Cardiac muscle cell (in vitro differentiated cells and primary cell): ENCODE results near the gene SCN4B. TPM values are rescaled to one million over a fixed set of nuclear protein-coding genes. Genes with fewer than 3 reads are reported as not detected.

Source experiments
- DNase-seq, 2 donors: peaks; one replicate each; pipeline versions ENCODE4 v3.0.0 to v3.0.0-alpha.2; 2010 to 2017; ENCODE audit warnings: low read depth in 1 of 2, low spot score in 1 of 2
- H3K27ac ChIP-seq: fragments of 200-600 bp; sonication (generic); 2 replicates; pipeline ENCODE4 v1.5.1; 2016
- H3K27me3 ChIP-seq: fragments of 200-600 bp; sonication (generic); 2 replicates; pipeline ENCODE4 v1.6.0; 2016; ENCODE audit warnings: control low read depth
- H3K36me3 ChIP-seq: fragments of 200-600 bp; sonication (generic); 2 replicates; pipeline ENCODE4 v1.5.1; 2016; ENCODE audit warnings: control low read depth
- H3K4me1 ChIP-seq: fragments of 200-600 bp; sonication (generic); 2 replicates; pipeline ENCODE4 v1.8.1; 2017; ENCODE audit warnings: low read depth, mild to moderate bottlenecking, mixed run types
- H3K4me3 ChIP-seq: fragments of 200-600 bp; sonication (generic); 2 replicates; pipeline ENCODE4 v1.5.1; 2016; ENCODE audit warnings: mild to moderate bottlenecking
- H3K9me3 ChIP-seq: fragments of 200-600 bp; sonication (generic); 2 replicates; pipeline ENCODE4 v1.5.1; 2017; ENCODE audit warnings: low read depth, mild to moderate bottlenecking, control low read depth
- polyA plus RNA-seq: library from polyadenylated mRNA; unstranded; fragments of >200 nt; fragmentation: Nextera tagmentation; extraction: Ambion mirVana; gene quantifications from 2 replicates; pipeline ENCODE4 v1.2.1, GENCODE V29; 2016
- total RNA-seq: library from RNA; depleted of rRNA; stranded (reverse); fragments of >200 nt; gene quantifications from 2 replicates; pipeline ENCODE4 v1.2.3, GENCODE V29; 2016
- TF ChIP-seq, protein P1 (sequence below): IDR thresholded peaks from 2 replicates; pipeline ENCODE4 v1.5.1; 2012; ENCODE audit warnings: low read depth, mild to moderate bottlenecking, low read length

The SCN4B gene, protein sequence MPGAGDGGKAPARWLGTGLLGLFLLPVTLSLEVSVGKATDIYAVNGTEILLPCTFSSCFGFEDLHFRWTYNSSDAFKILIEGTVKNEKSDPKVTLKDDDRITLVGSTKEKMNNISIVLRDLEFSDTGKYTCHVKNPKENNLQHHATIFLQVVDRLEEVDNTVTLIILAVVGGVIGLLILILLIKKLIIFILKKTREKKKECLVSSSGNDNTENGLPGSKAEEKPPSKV
- total RNA-seq (0.11 and 0.21 TPM in 2 replicates), polyA plus RNA-seq (0.39 TPM in 1 of 2 replicates, not detected in the other)

DNA sequence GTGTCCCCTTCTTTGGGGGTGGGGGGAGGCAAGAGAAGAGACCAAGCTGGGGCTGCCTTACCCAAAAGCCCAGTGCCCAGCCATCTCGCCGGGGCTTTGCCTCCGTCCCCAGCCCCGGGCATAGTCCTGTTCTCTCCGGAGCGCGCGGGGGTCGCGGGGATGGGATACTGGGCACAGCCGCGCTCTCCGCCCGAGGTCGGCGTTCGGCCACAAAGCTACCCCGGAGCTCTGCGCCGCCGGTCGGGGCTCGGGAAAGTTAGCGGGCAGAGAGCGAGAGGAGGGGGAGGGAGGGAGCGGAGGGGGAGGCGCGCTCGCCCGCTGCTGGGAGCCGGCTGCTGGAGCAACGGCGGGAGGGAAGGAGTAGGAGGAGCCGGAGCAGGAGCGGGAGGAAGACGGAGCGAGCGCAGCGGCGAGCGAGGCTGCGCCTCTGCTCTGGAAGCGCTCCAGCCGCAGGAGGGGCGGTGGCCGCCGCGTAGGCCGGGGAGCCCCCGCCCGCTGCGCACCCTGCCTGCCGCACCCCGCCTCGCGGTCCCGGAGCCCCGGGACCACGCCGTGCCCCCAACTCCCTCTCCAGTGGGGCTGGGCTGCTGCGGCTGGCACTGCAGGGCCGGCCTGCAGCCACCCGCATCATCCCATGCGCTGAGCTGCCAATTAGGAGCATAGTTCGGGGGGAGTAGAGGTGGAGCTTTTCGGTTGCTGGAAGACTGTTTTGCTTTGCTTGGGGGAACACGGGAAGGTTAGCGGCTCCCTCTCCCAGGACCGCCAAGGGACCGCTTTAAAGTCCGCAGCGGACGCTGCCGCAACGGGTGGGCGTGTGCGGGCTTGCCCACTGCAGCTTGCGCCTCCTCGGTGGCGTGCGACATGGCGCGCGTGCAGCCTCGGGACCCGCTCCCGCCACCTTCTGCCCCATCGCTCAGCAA is at the start of gene SCN4B:
Gene SCN4B, minus strand, starts transcription at position 272 of the 920 bp plus-strand sequence. Its CDS starts 150 bp downstream, at position 122.
- Histone ChIP-seq H3K27me3 (peaks cover 100% of the 10 kb centered on the region), H3K4me3 (peak within 1 kb of the TSS; percentile 54), H3K9me3 (no peaks in the 10 kb centered on the region), H3K27ac (no peak within 1 kb of the TSS), H3K4me1 (no peaks in the 10 kb centered on the region), H3K36me3 (no peaks in the 10 kb centered on the region)
- TF ChIP-seq, protein P1, sequence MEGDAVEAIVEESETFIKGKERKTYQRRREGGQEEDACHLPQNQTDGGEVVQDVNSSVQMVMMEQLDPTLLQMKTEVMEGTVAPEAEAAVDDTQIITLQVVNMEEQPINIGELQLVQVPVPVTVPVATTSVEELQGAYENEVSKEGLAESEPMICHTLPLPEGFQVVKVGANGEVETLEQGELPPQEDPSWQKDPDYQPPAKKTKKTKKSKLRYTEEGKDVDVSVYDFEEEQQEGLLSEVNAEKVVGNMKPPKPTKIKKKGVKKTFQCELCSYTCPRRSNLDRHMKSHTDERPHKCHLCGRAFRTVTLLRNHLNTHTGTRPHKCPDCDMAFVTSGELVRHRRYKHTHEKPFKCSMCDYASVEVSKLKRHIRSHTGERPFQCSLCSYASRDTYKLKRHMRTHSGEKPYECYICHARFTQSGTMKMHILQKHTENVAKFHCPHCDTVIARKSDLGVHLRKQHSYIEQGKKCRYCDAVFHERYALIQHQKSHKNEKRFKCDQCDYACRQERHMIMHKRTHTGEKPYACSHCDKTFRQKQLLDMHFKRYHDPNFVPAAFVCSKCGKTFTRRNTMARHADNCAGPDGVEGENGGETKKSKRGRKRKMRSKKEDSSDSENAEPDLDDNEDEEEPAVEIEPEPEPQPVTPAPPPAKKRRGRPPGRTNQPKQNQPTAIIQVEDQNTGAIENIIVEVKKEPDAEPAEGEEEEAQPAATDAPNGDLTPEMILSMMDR, result no peak
- peak; percentile 70 to 87 for DNase-seq

DNA sequence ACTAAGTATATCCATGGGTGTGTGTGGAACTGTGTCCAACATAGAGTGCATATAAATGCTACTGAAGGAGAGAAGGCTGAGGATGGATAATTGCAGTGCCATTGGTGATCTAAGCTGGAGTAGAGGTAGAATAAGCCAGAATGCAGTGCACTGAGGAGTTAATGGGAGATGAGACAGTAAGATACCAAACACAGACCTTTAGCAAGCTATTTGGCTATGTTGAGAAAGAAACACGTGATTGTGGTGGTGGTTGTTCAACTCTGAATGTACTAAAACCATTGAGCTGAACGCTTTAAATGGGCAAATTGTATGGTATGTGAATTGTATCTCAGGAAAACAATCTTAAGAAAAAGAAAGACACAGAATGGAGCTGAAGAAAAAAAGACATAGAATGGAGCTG is 49.3 kb upstream of the SCN4B start:
- DNase-seq, result no peak
- H3K4me3 ChIP-seq, result no peak overlapping the region
- TF ChIP-seq, protein P1, result no peak
- no peaks in the 10 kb centered on the region for H3K9me3 ChIP-seq
- peaks cover 23% of the 10 kb centered on the region for H3K27me3 ChIP-seq
- peaks cover 8% of the 10 kb centered on the region for H3K4me1 ChIP-seq
- no peaks in the 10 kb centered on the region for H3K36me3 ChIP-seq
- no peak overlapping the region for H3K27ac ChIP-seq

DNA sequence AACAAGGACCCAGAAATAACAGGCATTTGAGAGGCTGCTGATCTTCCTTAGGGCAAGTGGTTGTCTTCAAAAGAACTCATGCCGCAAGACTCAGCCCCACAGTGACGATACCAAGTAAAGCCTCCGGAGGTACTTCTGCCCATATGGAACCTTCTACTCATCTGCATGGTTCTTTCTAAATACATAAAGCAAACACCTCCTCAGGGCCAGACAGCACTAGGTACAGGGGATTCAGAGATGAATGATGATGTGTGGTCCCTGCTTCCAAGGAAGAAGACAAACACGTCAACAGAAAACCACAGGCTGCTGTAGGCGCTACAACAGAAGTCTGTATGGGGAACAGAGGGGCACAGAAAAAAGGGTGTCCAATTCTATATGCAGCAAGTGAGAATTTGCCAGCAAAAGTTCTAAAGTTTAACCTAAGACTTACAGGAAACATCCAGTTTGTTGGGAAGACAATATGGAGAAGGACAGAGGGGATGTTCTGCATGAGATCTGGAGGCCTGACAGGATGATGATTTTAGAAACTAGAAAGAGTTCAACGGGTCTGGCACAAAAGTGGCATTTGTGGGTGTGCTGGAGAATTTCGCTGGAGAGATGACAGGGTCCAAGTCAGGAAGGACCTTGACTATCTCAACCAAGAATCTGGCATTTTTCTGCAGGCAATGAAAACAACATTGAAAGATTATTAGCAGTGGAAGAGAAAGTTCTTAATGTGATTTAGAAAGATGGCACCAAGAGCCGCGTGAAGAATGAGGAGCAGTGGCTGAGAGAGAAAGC is 48.5 kb upstream of the SCN4B start:
- no peaks in the 10 kb centered on the region for H3K9me3 ChIP-seq
- peaks cover 14% of the 10 kb centered on the region for H3K27me3 ChIP-seq
- TF ChIP-seq, protein P1, result no peak
- H3K4me1 ChIP-seq, result peaks cover 8% of the 10 kb centered on the region
- H3K27ac ChIP-seq, result no peak overlapping the region
- DNase-seq, result no peak
- no peaks in the 10 kb centered on the region for H3K36me3 ChIP-seq
- H3K4me3 ChIP-seq, result no peak overlapping the region

DNA sequence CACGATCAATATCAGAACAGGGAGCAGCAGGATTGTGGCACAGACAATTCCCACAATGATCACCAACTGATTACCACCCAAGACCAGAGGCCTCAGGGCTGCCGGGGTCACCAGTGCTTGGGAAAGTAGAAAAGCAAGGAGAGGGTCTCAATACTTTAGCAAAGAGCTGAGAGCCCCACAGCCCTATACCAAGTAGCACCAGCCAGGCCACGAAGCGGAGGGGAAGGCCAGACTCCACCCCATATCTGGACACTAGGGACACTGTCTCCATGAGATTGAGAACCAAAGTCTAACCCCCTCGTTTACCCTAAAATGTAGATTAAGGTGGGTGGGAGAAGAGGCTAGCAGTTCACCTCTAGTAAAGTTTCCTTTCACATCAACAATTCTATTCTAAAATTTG is 47.9 kb upstream of the SCN4B start:
- Histone ChIP-seq H3K9me3 (no peaks in the 10 kb centered on the region), H3K4me3 (no peak overlapping the region), H3K27me3 (peaks cover 8% of the 10 kb centered on the region), H3K36me3 (no peaks in the 10 kb centered on the region), H3K4me1 (peaks cover 10% of the 10 kb centered on the region), H3K27ac (no peak overlapping the region)
- TF ChIP-seq, protein P1, result no peak
- DNase-seq, result no peak

DNA sequence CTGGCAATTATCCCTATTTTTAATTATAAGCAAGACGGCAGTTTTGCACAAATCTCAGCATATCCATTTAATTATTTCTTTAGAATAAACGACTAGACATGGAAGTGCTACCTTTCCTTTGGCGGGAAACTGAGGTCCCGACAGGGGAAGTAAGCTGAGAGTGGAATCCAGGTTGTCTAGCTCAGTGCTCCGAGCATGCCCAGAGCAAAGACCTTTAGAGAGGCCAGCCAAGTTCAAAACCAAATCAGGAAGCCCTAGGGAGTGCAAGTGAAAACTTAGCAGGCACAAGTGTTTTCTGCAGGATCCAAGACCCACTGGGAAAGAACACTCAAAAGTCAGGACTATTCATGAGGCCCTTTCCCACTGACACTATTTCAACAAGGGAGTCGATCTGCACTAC is 46.5 kb upstream of the SCN4B start:
- no peak overlapping the region for H3K27ac ChIP-seq
- no peak for DNase-seq
- H3K27me3 ChIP-seq, result peaks cover under 1% of the 10 kb centered on the region
- TF ChIP-seq, protein P1, result no peak
- peaks cover 17% of the 10 kb centered on the region for H3K4me1 ChIP-seq
- H3K9me3 ChIP-seq, result no peaks in the 10 kb centered on the region
- H3K36me3 ChIP-seq, result no peaks in the 10 kb centered on the region
- no peak overlapping the region for H3K4me3 ChIP-seq
